HL-60 (cell line): ENCODE data around the gene CCER1.

Experiments used
- GABPA ChIP-seq: IDR thresholded peaks from 2 replicates; pipeline ENCODE4 v1.6.1; 2012; ENCODE audit warnings: low read depth
- POLR2AphosphoS5 ChIP-seq: IDR thresholded peaks from 2 replicates; pipeline ENCODE4 v1.6.1; 2012; ENCODE audit warnings: low read depth
- SPI1 ChIP-seq: IDR thresholded peaks from 2 replicates; pipeline ENCODE4 v1.6.1; 2012; ENCODE audit warnings: low read depth, mild to moderate bottlenecking, borderline replicate concordance
- TF ChIP-seq, protein P1 (sequence below): IDR thresholded peaks from one replicate; pipeline ENCODE4 v1.5.1; 2011; ENCODE audit warnings: low read length, control low read depth, inconsistent platforms; ENCODE audit not compliant: insufficient read depth

DNA sequence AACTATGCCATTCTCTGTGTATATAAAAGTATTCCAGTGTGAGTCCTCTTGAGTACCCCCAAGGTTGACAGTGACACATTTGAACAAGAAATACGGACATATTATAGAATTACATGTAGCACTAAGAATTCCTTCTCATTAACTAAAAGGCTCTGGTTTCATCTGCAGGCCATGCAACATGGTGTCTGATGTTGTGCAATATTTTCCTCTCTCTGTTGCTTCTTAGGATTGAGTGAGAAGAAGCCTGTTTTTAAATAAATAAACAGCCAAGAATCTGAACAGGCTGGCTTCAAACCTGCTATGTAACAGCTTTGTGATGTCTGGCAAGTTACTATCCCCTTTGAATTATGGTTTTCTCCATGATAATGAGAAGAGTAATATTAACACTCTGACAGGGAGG is 22.2 kb upstream of the CCER1 start:
- TF ChIP-seq, protein P1, sequence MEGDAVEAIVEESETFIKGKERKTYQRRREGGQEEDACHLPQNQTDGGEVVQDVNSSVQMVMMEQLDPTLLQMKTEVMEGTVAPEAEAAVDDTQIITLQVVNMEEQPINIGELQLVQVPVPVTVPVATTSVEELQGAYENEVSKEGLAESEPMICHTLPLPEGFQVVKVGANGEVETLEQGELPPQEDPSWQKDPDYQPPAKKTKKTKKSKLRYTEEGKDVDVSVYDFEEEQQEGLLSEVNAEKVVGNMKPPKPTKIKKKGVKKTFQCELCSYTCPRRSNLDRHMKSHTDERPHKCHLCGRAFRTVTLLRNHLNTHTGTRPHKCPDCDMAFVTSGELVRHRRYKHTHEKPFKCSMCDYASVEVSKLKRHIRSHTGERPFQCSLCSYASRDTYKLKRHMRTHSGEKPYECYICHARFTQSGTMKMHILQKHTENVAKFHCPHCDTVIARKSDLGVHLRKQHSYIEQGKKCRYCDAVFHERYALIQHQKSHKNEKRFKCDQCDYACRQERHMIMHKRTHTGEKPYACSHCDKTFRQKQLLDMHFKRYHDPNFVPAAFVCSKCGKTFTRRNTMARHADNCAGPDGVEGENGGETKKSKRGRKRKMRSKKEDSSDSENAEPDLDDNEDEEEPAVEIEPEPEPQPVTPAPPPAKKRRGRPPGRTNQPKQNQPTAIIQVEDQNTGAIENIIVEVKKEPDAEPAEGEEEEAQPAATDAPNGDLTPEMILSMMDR: no peak
- TF ChIP-seq POLR2AphosphoS5 (no peak), GABPA (no peak), SPI1 (no peak)
